Measurements from ENCODE around the gene SYNE2.
"Not testable (repeated sequence)": the region's sequence is repeated elsewhere in the genome, so short reads cannot be mapped to it uniquely, and the experiment has no call there.

Gene SYNE2

DNA sequence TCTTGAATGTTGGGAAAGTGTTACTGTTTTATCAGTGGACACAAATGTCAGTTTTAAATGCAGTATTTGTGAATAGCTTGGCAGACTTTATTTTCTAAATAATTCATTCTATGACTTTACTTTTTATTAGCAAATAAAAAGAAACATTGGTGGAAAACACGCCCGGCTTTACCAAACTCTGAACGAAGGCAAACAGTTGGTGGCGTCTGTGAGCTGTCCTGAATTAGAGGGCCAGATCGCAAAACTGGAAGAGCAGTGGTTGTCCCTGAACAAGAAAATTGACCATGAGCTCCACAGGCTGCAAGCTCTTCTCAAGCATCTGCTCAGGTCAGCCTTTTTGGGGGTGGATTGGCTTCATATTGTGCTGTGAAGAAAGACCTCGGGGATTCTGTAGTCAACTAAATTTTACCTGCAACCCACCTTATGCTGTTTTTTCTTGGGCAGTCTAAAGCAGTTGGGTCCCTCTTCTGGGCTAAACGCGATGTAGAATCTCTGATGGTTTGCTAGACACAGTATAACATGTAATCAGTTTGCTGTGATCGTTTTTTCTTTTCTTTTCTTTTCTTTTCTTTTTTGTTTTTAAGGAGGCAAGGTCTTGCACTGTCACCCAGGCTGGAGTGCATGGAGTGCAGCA, 285.0 kb downstream of the SYNE2 start:
- DNase-seq = no peak

DNA sequence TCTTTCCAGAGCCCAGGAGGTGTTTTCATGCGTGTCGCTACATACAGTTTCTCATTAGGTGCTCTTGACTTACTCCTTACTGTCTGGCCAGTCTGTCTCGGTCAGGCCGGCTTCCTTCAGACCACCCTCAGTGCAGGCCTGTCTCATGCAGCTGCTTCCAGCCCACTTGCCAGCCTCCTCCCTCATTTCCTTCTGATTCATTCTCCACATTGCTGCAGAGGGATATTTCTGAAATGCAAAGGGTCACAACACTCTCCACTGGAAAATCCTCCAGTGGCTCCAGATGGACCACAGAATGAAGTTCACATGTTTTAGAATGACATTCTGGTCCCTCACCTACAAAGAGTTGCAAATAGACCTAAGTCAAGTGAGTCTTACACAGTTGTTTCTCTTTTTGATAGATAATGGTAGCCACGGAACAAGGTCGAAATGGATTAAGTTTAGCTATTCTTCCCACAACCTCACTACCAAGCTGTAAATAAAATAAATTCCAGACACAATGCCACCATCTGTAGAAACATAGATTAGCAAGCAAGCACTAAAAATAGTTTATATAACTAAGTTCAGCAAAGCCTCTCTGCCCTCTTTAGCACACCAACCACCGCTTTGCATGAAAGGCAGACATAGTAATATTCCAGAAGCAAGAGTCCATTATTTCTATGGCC, 294.5 kb downstream of the SYNE2 start:
- no peak for DNase-seq

DNA sequence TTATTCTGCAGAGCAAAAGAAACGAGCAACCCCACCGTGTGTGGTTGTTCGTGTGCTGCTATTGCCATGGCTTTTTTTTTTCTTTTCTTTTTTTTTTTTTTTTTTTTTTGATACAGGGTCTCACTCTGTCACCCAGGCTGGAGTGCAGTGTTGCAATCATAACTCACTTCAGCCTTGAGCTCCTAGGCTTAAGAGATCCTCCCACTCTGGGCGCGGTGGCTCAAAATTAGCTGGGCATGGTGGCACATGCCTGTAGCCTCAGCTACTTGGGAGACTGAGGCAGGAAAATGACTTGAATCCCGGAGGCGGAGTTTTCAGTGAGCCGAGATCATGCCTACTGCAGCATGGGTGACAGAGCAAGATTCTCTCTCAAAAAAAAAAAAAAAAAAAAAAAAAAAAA, 297.1 kb downstream of the SYNE2 start:
- no peak for DNase-seq

DNA sequence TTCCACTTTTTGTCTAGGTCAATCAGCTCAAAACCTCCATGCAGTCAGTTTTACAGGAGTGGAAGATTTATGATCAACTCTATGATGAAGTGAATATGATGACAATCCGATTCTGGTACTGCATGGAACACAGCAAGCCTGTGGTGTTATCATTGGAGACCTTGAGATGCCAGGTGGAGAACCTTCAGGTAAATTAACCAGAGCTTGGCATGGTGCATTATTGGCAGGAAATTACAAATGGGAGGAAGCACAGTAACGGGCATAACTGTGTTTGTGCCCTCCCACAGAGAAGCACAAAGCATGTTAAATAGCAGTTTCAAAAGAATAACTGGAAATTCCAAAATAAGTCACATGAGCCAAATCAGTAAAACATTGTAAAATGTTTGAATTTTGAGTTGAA, 305.8 kb downstream of the SYNE2 start:
- no peak for DNase-seq

DNA sequence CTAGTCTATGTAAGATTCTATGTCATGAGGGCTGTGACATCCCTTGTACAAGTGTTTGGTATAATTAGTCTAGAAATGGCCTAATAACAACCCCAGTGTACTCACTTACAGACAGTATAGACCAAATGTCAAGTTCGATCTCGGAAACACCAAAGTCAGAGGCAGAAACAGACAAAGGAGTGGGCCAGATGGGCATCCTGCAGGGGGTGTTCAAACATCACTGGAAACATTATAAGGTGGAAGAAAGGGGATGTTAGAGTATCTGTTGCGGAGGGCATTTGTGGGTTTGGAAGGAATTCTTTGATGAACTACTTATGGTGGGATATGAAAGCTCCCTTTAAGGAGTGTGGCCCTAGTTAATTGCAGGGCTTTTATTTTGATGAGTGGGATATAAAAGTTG, 306.8 kb downstream of the SYNE2 start:
- DNase-seq = no peak

DNA sequence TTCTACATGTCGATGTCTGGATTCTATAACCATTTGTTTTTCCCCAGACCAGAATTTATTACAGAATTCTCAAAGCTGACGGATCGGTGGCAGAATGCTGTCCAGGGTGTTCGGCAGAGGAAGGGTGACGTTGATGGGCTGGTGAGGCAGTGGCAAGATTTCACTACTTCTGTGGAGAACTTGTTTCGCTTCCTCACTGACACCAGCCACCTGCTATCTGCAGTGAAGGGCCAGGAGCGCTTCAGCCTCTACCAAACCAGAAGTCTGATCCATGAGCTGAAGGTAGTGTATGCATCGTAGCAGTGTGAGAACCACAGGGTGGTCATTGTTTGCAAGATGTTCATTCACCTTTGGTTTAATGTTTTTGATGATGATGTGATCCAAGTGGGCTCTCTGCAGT, 317.4 kb downstream of the SYNE2 start:
- no peak for DNase-seq

DNA sequence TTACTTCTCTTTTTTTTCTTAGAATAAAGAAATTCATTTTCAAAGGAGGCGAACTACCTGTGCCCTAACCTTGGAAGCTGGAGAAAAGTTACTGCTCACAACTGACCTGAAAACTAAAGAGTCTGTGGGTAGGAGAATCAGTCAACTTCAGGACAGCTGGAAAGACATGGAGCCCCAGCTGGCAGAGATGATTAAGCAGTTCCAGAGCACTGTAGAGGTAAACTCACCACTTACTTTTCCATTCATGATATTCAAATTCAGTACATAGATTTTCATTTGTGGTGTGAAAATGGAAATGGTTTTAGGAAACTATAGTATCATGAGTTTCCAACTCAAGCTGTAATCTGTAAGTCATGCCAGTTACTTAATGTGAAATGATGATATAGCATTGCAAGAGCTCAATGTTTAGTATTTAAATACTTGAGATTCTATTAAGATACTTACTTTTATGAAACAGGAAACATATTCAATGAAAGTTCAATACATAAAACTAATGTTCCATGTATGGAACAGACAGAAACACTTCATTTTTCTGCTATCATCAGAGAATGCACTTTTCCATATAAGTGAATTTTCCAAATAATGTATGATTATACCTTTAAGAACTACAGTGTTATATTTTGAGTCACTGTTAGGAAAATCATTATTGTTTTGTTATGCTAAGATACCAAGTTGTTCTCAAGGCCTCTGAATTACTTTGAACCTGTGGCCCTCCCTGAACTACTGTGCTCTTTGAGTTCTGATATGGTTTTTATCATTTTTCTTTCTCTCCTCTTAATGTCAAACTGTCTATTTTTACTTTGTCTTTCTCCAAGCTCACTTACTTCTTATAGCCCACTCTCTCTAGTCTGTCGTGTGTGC, 322.3 kb downstream of the SYNE2 start:
- no peak for DNase-seq

DNA sequence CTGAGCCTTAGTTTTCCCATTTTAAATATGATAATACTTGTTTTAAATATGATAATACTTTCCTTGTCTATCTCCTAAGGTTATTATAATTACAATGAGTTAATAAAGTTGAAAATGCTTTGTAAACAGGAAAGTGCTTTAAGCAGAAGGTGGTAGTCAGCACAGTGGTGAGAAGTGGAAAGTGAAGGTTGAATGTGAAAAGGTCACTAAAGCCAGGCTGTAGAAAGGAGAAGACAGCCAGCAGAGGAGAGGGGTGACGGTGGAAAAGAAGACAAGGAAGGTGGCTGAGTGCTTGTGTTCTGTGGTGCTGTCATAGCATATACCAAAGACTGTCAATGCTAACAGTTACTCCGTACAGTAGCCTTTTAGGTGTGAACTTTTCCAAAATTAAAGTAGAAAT, 323.5 kb downstream of the SYNE2 start:
- DNase-seq = no peak

DNA sequence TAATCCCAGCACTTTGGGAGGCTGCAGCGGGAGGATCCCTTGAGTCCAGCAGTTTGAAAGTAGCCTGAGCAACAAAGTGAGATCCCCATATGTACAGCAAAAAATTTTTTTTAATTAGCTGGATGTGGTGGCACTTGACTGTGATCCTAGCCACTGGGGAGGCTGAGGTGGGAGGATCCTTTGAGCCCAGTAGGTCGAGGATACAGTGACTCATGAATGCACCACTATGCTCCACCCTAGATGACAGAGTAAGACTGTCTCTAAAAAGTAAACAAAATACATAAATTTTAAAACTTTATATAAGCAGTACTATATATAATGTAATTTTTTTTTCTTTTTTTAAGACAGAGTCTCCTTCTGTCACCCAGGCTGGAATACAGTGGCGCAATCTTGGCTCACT, 326.0 kb downstream of the SYNE2 start:
- DNase-seq = no peak

DNA sequence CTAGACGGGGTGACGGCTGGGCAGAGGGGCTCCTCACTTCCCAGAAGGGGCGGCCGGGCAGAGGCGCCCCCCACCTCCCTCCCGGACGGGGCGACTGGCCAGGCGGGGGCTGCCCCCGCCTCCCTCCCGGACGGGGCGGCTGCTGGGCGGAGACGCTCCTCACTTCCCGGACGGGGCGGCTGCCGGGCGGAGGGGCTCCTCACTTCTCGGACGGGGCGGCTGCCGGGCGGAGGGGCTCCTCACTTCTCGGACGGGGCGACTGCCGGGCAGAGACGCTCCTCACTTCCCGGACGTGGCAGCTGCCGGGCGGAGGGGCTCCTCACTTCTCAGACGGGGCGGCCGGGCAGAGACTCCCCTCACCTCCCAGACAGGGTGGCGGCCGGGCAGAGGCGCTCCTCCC, 330.1 kb downstream of the SYNE2 start:
- DNase-seq = not testable (repeated sequence)

DNA sequence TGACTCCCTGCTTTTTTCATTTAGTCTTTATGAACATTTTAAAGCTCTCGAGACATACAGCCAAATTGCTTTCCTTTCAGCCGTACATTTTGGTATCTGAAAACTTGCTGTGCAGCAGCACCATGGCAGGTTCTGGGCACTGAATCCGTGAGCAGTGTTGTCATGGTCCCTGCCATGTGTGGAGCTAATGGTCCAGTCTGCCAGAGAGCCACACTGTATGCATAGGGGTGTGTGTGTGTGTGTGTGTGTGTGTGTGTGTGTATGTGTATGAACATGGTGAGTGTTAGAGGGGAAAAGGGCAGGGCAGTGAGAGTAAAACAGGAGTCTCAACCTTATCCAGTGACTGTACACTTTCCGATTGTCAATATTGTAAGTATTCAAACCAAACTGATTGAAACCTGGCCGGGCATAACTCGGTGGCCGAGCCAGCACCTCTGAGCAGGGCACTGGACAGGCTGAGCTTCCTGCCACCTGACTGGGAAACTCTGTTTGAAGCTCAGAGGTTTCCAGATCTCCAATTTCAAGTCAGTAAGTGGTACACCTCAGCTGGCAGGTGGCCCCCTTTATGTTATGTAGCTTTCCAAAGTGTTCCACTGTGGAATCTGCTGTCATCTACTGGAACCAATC, 331.4 kb downstream of the SYNE2 start:
- no peak for DNase-seq

DNA sequence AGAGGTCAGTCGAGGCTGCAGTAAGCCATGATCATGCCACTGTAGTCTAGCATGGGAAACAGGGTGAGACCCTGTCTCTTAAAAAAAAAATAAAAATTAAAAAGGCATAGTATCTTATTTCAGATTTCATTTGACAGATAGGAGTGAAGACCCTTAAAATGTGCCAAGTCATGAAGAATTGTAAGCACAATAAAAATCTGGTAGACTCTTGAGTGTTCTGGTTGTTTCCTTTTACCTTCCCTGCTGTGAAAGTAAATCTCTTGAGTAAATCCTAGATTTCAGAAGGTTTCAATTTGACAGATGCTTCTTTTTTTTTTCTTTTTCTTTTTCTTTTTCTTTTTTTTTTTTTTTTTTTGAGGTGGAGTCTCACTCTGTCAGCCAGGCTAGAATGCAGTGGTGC, 332.4 kb downstream of the SYNE2 start:
- no peak for DNase-seq

DNA sequence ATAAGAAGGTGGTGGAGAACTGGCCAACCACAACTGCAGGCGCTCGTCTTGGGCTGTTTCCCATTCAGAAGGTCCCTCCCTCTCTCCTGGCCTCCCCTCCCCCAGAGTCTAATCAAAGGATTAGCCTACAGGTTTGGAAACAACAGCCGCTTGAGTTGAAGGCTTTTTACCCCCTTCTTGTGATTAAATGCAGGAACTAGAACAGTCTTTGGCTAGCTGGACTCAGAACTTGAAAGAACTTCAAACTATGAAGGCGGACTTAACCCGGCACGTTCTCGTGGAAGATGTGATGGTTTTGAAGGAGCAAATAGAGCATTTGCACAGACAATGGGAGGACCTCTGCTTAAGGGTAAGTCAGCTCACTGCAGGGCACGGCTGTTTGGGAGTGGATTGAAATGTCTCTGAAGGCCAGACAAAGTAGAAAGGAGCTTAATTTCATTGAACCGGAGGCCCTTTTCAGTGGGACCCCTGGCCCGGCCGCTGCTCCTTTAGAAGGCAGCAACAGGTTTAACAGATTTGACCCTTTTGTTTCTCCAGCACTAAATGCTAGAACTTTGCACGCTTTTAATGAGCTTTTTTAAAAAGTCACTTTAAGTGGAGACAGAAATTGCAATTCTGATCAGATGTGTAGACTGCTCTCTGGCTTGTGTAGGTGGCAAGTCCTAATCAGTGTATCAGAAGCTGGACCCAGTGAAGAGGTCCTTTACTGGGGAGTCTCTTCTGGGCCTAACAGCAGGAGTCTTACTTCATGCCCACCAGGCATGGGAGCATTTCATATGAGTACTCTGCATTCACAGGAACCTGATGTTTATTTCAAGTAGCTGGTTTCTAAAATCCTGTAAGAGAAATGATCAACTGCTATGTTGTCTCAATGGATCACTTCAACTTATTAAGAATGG, 333.7 kb downstream of the SYNE2 start:
- no peak for DNase-seq

DNA sequence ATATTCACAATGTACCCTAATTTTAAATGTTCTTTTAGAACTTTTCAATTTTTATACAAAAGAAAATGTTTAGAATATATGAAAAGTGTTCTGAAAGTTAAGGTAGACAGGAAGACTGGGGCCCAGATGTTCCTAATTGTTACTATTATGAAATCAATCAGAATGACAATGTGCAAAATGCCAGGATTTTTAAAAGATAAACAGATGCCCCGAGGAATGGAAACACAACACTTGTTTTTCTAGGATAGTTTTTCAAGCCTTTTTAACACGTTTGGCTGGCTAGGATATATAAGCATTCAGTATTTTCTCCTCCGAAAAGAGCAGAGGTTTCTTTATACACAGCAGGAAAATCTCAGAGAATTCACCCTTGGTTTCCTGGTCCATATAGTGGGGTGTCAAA, 334.5 kb downstream of the SYNE2 start:
- no peak for DNase-seq

DNA sequence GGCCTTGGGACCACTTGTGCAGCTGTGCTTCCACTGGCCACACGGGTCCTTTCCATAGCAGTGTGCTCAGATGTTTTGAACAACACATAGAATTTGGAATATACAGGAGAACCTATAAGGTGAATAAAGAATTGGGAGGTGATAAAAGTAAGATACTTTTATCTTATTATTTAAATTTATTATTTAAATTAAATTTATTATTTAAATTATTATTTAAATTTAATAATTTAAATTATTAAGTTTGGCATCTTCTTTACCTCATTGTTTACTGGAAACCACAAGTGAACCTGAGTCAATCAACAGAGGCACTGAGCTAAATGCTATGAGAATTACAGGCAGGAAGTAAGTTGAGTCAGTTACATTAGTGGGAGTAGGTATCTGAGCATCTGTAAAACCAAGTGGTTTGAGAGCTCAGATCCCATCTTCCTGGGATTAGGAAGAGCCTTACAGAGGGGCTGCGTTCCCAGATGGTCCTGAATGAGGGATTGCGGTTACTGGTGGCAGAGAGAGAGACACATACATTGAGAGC, 338.2 kb downstream of the SYNE2 start:
- DNase-seq = no peak

DNA sequence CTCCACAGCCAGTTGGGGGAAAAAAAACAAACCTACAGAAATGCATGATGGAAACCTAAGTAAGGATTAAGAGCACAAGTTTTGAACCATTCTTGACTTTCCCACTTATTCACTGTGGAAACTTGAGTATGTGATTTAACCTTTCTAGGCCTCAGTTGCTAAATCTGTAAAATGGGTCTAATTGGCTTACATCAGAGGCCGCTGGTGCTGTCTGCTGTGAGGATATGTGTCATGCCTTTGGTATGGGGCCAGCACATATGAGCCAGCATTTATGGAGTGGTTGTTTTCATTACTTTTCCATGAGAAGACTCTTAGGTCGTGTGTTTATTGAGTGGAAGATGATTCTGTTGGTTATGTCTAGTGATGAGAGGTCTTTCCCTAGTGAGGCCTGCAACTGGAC, 339.0 kb downstream of the SYNE2 start:
- DNase-seq = no peak

DNA sequence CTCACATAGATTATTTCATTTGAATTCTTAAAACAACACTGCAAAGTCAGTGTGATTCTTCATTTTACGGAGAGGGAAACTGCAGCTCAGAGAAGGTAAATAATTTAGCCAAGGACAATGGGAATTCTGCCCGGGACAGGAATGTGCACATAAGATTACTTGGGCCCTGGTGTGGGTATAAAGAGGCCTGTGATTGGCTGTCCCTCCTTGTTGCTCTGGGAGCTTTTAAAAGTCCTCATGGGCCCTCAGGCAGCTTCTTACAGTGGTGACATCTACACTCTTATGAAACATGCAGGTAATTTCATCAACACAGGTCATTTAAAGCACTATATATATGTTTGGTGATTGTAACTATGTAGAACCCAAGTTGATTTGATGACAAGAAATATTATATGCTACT, 341.0 kb downstream of the SYNE2 start:
- DNase-seq = no peak

DNA sequence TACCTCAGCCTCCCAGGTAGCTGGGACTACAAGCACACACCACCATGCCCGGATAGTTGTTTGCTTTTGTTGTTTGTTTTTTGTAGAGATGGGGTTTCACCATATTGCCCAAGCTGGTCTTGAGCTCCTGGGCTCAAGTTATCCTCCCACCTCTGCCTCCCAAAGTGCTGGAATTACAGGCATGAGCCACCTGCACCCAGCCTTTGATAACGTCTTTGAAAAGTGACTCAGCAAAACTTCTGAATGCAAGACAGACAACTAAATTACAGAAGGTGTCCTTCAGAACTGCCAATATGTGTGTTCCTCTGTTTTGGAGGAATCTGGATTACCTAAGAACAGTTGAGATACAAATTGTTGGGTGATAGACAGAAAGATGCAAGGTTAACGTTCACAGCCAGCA, 341.6 kb downstream of the SYNE2 start:
- DNase-seq = no peak

DNA sequence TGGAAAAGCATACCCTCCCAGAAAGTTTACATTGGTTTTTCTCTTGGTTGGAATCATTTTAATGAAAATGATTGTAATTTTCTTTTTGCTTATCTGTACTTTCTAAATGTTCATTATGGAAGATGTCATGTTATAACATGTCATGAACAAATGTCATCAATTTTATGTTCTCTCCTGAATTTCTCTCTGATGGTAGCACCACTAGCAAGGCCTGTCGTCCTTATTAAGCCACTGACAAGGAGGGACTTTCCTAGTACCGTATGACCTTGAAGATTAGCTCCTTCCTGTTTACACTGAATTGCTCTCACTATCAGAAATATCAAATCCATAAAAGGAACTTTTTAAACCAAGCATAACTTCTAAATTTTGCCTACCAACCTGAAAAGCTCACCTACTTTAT, 342.4 kb downstream of the SYNE2 start:
- no peak for DNase-seq

DNA sequence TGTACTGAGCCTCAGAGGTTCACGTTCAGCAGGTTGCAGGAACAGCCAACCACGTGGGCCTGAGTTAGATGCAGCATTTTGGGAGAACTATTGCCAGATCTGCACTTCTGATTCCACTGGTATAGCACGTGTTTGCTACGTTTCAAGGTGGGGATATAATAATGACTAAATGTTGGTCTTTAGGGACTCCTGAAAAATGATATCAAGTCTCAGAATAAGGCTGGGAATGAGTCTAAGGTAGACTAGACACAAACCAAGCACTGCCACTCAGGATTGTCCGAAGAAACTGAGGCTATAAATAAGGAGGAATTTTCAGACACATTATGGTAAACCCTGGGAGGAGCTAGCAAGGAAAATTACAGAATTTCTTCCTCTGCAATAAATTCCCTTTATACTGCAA, 343.3 kb downstream of the SYNE2 start:
- DNase-seq = no peak

DNA sequence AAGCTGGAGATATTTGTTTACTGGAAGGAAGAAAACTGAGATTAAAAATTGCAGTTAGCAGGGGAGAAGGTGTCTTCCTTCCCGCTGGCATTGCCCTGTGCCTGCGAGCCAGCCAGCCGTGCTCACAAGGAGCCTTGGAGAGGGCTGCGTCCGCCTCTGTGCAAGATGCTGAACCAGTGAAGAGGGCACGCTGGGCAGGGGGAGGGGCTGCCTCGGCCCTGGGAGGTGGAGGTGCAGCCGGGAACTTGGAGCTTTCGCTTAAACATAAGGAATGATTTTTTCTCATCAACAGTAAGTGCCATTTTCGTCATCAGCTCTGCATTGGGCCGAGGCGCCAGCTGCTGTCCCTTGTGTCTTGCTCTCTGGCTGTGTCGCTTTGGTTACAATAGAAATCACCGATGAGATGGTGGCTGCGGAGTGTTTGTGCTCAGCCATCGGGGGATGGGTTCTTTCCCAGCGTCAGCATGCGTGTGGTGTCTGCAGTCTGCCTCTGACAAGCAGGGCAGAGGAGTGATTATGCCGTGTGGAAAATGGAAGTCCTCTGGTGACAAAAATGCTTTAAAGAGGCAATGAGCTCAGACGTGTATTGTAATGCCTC, 344.1 kb downstream of the SYNE2 start:
- peak; percentile 94 for DNase-seq

DNA sequence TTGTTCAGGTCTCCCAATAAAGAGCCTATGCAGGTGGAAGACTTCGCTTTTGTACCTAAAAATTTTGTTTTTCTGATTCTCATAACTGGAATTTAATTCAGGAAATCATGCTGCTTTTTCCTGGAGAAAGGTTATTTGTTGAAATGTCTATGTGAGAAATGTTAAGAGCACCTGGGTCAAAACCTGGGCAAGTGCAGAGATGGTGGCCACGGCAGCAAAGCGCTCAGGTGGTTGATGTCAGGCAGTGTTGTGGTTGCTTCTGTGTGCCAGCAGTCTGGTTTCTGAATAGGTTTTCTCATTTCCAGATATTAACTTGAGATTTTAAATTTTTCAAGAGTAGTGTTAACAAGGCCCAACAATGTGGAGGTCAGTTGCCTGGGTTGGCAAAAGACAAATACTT, 345.2 kb downstream of the SYNE2 start:
- no peak for DNase-seq

Measured in DMS79 treated with DMSO at 0.1 percent for 48 hours (cell line).